ENCODE results near the gene PRRC2B. TPM values are rescaled to one million over a fixed set of nuclear protein-coding genes. Genes with fewer than 3 reads are reported as not detected.

The PRRC2B gene
- total and polyA plus RNA-seq, 2 of the 8 experiments (the other 6 are each of a cell fraction or from before 2014, with no cell fraction given) = 37.3 to 249 TPM

- Histone ChIP-seq H3K14ac (ENCODE audit: insufficient read length) (no peak overlapping the region), H3K23ac (ENCODE audit: insufficient read length) (no peak overlapping the region), H2BK15ac (ENCODE audit: low read length) (no peak overlapping the region), H4K20me1 (replicated peaks in 1 of 2; ENCODE audit: control insufficient read depth in 1 of 2, insufficient read depth in 2 of 2, low read length in 2 of 2) (peaks cover 2 to 26% of the 10 kb centered on the region in 2 experiments), H4K91ac (replicated peaks; ENCODE audit: insufficient read length, low read length) (no peak overlapping the region), H3K4me2 (ENCODE audit: insufficient read depth in 1 of 2, low read depth in 2 of 2, low read length in 2 of 2) (no peak overlapping the region), H2BK12ac (ENCODE audit: low read depth, low read length) (no peak overlapping the region), H3K27me3 (replicated peaks in 1 of 4; ENCODE audit: control insufficient read depth in 3 of 4, extremely low read depth in 1 of 4, insufficient read depth in 3 of 4, low read length in 3 of 4) (no peaks in the 10 kb centered on the region), H3K56ac (replicated peaks; ENCODE audit: insufficient read length, low read depth, low read length) (no peak overlapping the region), H3K4ac (replicated peaks; ENCODE audit: insufficient read length, low read depth, low read length) (no peak overlapping the region), H2AK5ac (ENCODE audit: low read depth, low read length) (no peak overlapping the region), H3K36me3 (ENCODE audit: control insufficient read depth in 2 of 4, insufficient read depth in 4 of 4, low read length in 3 of 4) (peaks cover 68 to 95% (median 87%) of the 10 kb centered on the region in 4 experiments), H3K27ac (ENCODE audit: low read depth, low read length) (0 out of 2 replicates have a peak overlapping the region, but pooled peaks have one; percentile 14), H3K23me2 (ENCODE audit: low read depth, low read length) (no peaks in the 10 kb centered on the region), H3K9ac (replicated peaks in 1 of 4; ENCODE audit: extremely low read depth in 1 of 4, low read depth in 3 of 4, low read length in 3 of 4) (no peak overlapping the region), H2BK5ac (ENCODE audit: low read depth, low read length) (no peak overlapping the region), H3K79me1 (ENCODE audit: low read depth, low read length) (peaks cover 10% of the 10 kb centered on the region; the same call in 1 of the 2 replicates), H4K5ac (ENCODE audit: insufficient read length, low read depth, low read length) (no peak overlapping the region), H3K4me1 (replicated peaks in 1 of 4; ENCODE audit: control insufficient read depth in 3 of 4, insufficient read depth in 4 of 4, low read length in 3 of 4) (no peaks in the 10 kb centered on the region), H2BK20ac (ENCODE audit: low read length) (no peak overlapping the region), H3K9me3 (ENCODE audit: insufficient read depth in 2 of 2, low read depth in 1 of 2, low read length in 1 of 2) (no peaks in the 10 kb centered on the region), H4K8ac (ENCODE audit: extremely low read depth, insufficient read depth, low read length) (no peak overlapping the region), H3K79me2 (ENCODE audit: control insufficient read depth in 1 of 2, insufficient read depth in 2 of 2, low read length in 2 of 2) (peaks cover 0 to 17% of the 10 kb centered on the region in 2 experiments; a peak in 1 of 4 replicates), H3K18ac (ENCODE audit: extremely low read depth, low read length) (no peak overlapping the region), H2AFZ (ENCODE audit: low read length) (no peak overlapping the region), H2BK120ac (replicated peaks; ENCODE audit: low read depth, low read length) (no peak overlapping the region), H3K4me3 (ENCODE audit: extremely low read depth in 1 of 4, insufficient read depth in 2 of 4, low read depth in 3 of 4, low read length in 4 of 4) (no peak overlapping the region)
- CTCF ChIA-PET (ENCODE audit: partially characterized antibody) = interaction anchor here (0.6 to 3.5 kb wide), 11 partner anchors 8 to 389 kb away, joined by 3 to 17 read pairs (median 6); no protein-coding TSS in a partner anchor
- 92% methylated on average over 9 of the region's 10 CpGs; no CpG with 5 or more reads in 1 of the 2 experiments for WGBS, 2 experiments (ENCODE audit: extremely low coverage in 1 of 2, insufficient coverage in 1 of 2, insufficient read length in 1 of 2, insufficient replicate concordance in 2 of 2, low coverage in 1 of 2, low lambda C conversion rate in 2 of 2, missing lambda C conversion rate in 1 of 2)
- no peak for TF ChIP-seq EGR1 (IDR thresholded peaks at IDR 0.05; ENCODE audit: borderline replicate concordance, low read depth, low read length)
- DNase-seq (ENCODE audit: low read depth in 1 of 2, low spot score in 2 of 2) (no peak), FAIRE-seq (no peak)
- POLR2A ChIA-PET (ENCODE audit: partially characterized antibody) = no interaction called here
Observed at GRCh38 chr9:131478911-131479310, 85.0 kb downstream of the PRRC2B start.

Data from H1 (cell line).